ENCODE measurements around the gene POM121L12.

DNA sequence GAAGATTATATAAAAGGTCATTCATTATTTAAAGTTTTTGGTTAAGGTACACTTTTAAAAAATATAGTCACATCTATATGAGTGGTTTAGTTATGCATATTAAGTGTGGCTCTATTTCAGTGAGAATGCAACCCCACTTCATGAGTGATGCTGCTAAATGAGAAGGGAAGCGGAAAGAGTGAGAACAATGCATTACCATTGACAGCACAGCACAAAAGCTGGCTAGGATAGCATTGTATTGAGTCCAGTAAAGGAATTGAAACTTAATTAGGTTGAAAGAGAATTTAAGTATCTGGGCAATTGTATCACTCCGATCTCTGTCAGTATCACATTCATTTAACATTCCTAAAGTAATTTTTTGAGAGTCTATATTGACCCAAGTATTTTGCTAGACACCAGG is 13.2 kb downstream of the POM121L12 start:
- TF ChIP-seq, protein P1, sequence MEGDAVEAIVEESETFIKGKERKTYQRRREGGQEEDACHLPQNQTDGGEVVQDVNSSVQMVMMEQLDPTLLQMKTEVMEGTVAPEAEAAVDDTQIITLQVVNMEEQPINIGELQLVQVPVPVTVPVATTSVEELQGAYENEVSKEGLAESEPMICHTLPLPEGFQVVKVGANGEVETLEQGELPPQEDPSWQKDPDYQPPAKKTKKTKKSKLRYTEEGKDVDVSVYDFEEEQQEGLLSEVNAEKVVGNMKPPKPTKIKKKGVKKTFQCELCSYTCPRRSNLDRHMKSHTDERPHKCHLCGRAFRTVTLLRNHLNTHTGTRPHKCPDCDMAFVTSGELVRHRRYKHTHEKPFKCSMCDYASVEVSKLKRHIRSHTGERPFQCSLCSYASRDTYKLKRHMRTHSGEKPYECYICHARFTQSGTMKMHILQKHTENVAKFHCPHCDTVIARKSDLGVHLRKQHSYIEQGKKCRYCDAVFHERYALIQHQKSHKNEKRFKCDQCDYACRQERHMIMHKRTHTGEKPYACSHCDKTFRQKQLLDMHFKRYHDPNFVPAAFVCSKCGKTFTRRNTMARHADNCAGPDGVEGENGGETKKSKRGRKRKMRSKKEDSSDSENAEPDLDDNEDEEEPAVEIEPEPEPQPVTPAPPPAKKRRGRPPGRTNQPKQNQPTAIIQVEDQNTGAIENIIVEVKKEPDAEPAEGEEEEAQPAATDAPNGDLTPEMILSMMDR (IDR thresholded peaks at IDR 0.05; ENCODE audit: low read depth, low read length, poor library complexity, severe bottlenecking), result no peak
- no peak for TF ChIP-seq EZH2phosphoT487 (IDR thresholded peaks at IDR 0.05; ENCODE audit: borderline replicate concordance, low read length)
